HG02884 (cell line): ENCODE results near the gene MND1.
"Not testable (repeated sequence)": the region's sequence is repeated elsewhere in the genome, so short reads cannot be mapped to it uniquely, and the experiment has no call there.

Source experiments
- ATAC-seq: cut with Tn5 transposase; IDR thresholded peaks from one replicate; pipeline ENCODE4 v1.9.1; 2021; ENCODE audit warnings: mild to moderate bottlenecking, moderate library complexity; ENCODE audit not compliant: unreplicated experiment

MND1 gene

GRCh38 chr4:153438916-153439756 is 94.6 kb downstream of the MND1 start:
- peak; percentile 72 for ATAC-seq

- no peak for ATAC-seq
Observed at GRCh38 chr4:153439831-153440230, 95.3 kb downstream of the MND1 start.

- no peak for ATAC-seq
Observed at GRCh38 chr4:153440475-153440874, 96.0 kb downstream of the MND1 start.

GRCh38 chr4:153447175-153447905 is 102.9 kb downstream of the MND1 start:
- ATAC-seq, result no peak

- no peak for ATAC-seq
Observed at GRCh38 chr4:153448003-153448731, 103.7 kb downstream of the MND1 start.

GRCh38 chr4:153449338-153449737 is 104.8 kb downstream of the MND1 start:
- no peak for ATAC-seq

- ATAC-seq, result no peak
Observed at GRCh38 chr4:153450544-153450917, 106.0 kb downstream of the MND1 start.

GRCh38 chr4:153451145-153451544 is 106.7 kb downstream of the MND1 start:
- ATAC-seq, result not testable (repeated sequence)

- ATAC-seq, result no peak
Observed at GRCh38 chr4:153451911-153452657, 107.6 kb downstream of the MND1 start.

GRCh38 chr4:153452658-153453378 is 108.3 kb downstream of the MND1 start:
- ATAC-seq, result no peak

- no peak for ATAC-seq
Observed at GRCh38 chr4:153453402-153453801, 108.9 kb downstream of the MND1 start.

GRCh38 chr4:153458969-153459368 is 114.5 kb downstream of the MND1 start:
- no peak for ATAC-seq

- ATAC-seq, result not testable (repeated sequence)
Observed at GRCh38 chr4:153461549-153461948, 117.1 kb downstream of the MND1 start.

- no peak for ATAC-seq
Observed at GRCh38 chr4:153464068-153464467, 119.6 kb downstream of the MND1 start.
